DND-41 (cell line): ENCODE data around the gene CDC37.
"Not testable (repeated sequence)": the region's sequence is repeated elsewhere in the genome, so short reads cannot be mapped to it uniquely, and the experiment has no call there.

ENCODE experiments used
- ATAC-seq: fragments of 200-7000 bp; cut with Tn5 transposase; 3 replicates; pipeline ENCODE4 v1.9.1; 2021; ENCODE audit warnings: low read depth; ENCODE audit not compliant: insufficient read depth
- DNase-seq: peaks from one replicate; pipeline ENCODE4 v3.0.0-alpha.2; 2020
- H2AFZ ChIP-seq: 2 replicates; pipeline ENCODE4 v1.6.0; 2012; ENCODE audit warnings: low read depth, low read length
- H3K27ac ChIP-seq: 2 replicates; pipeline ENCODE4 v1.5.1; 2012; ENCODE audit warnings: low read length, inconsistent platforms
- H3K27me3 ChIP-seq: fragments of 200-600 bp; sonication (generic); 2 replicates; pipeline ENCODE4 v1.6.0; 2012; ENCODE audit warnings: low read length, mild to moderate bottlenecking, inconsistent platforms; ENCODE audit not compliant: insufficient read depth, poor library complexity
- H3K36me3 ChIP-seq: 2 replicates; pipeline ENCODE4 v1.5.1; 2012; ENCODE audit warnings: low read length, inconsistent platforms; ENCODE audit not compliant: insufficient read depth
- H3K4me1 ChIP-seq: 2 replicates; pipeline ENCODE4 v1.5.1; 2012; ENCODE audit warnings: mild to moderate bottlenecking, low read length; ENCODE audit not compliant: insufficient read depth
- H3K4me2 ChIP-seq: 2 replicates; pipeline ENCODE4 v1.6.0; 2012; ENCODE audit warnings: mild to moderate bottlenecking, moderate library complexity, low read length, inconsistent platforms; ENCODE audit not compliant: insufficient read depth
- H3K4me3 ChIP-seq, 2 experiments: fragments of 200-600 bp in 1 of 2; shearing (Covaris generic) in 1 of 2; 2 replicates each; pipeline ENCODE4 v1.5.1; 2012 to 2016; ENCODE audit warnings: inconsistent platforms in 2 of 2, low read length in 2 of 2, mild to moderate bottlenecking in 2 of 2, low read depth in 1 of 2, moderate library complexity in 1 of 2
- H3K79me2 ChIP-seq: 2 replicates; pipeline ENCODE4 v1.6.0; 2012; ENCODE audit warnings: low read length, inconsistent platforms; ENCODE audit not compliant: insufficient read depth
- H3K9ac ChIP-seq: 2 replicates; pipeline ENCODE4 v1.6.0; 2012; ENCODE audit warnings: low read depth, mild to moderate bottlenecking, inconsistent platforms, low read length, moderate library complexity
- H3K9me3 ChIP-seq: 2 replicates; pipeline ENCODE4 v1.5.1; 2012; ENCODE audit warnings: low read length, moderate library complexity, mild to moderate bottlenecking, inconsistent platforms; ENCODE audit not compliant: insufficient read depth, severe bottlenecking
- H4K20me1 ChIP-seq: 2 replicates; pipeline ENCODE4 v1.6.0; 2012; ENCODE audit warnings: low read length; ENCODE audit not compliant: insufficient read depth
- CTCF ChIP-seq: IDR thresholded peaks from 2 replicates; pipeline ENCODE4 v1.5.1; 2012; ENCODE audit warnings: borderline replicate concordance, low read length, moderate library complexity, mild to moderate bottlenecking; ENCODE audit not compliant: poor library complexity, severe bottlenecking; ENCODE audit errors: extremely low read depth
- EZH2 ChIP-seq: IDR thresholded peaks from 3 replicates; pipeline ENCODE4 v1.6.1; 2012; ENCODE audit warnings: borderline replicate concordance, low read depth, mild to moderate bottlenecking, moderate library complexity, low read length, inconsistent platforms; ENCODE audit not compliant: severe bottlenecking

The CDC37 gene

GRCh38 chr19:10378124-10378523 lies 25.2 kb downstream of the CDC37 start:
- DNase-seq: no peak

GRCh38 chr19:10377140-10377640 lies 26.2 kb downstream of the CDC37 start:
- ATAC-seq, H3K27me3 ChIP-seq, H3K27ac ChIP-seq, H3K9me3 ChIP-seq, H3K4me2 ChIP-seq, H4K20me1 ChIP-seq, H2AFZ ChIP-seq, H3K9ac ChIP-seq, DNase-seq, H3K4me3 ChIP-seq: not testable (repeated sequence)
- Histone ChIP-seq H3K36me3 (peaks cover 33% of the 10 kb centered on the region), H3K79me2 (peaks cover 25% of the 10 kb centered on the region), H3K4me1 (peaks cover 27% of the 10 kb centered on the region)

More at GRCh38 chr19:10378124-10378523, 25.2 kb downstream of the CDC37 start:
- peak overlapping the region; percentile 94; the same call in 1 of the 2 replicates for H3K4me2 ChIP-seq
- peaks cover 25% of the 10 kb centered on the region for H3K79me2 ChIP-seq
- H3K4me1 ChIP-seq: peaks cover 27% of the 10 kb centered on the region
- H2AFZ ChIP-seq: no peak overlapping the region
- TF ChIP-seq EZH2: no peak
- TF ChIP-seq CTCF: no peak
- no peak overlapping the region for H3K4me3 ChIP-seq
- H4K20me1 ChIP-seq: no peaks in the 10 kb centered on the region
- H3K9me3 ChIP-seq: no peaks in the 10 kb centered on the region
- H3K27me3 ChIP-seq: no peaks in the 10 kb centered on the region
- no peak overlapping the region for H3K27ac ChIP-seq
- no peak overlapping the region for H3K9ac ChIP-seq
- H3K36me3 ChIP-seq: peaks cover 29% of the 10 kb centered on the region
- no peak for ATAC-seq

- ATAC-seq (no peak), DNase-seq (no peak)
- Histone ChIP-seq H3K27me3 (no peaks in the 10 kb centered on the region), H3K4me3 (no peak overlapping the region), H3K27ac (no peak overlapping the region), H4K20me1 (no peaks in the 10 kb centered on the region), H3K9ac (no peak overlapping the region), H3K4me2 (no peak overlapping the region), H3K36me3 (peaks cover 36% of the 10 kb centered on the region), H2AFZ (no peak overlapping the region), H3K4me1 (peaks cover 19% of the 10 kb centered on the region), H3K79me2 (peaks cover 16% of the 10 kb centered on the region), H3K9me3 (no peaks in the 10 kb centered on the region)
- TF ChIP-seq CTCF: no peak
- TF ChIP-seq EZH2: no peak
Measured at GRCh38 chr19:10374931-10375330, 28.4 kb downstream of the CDC37 start.

- no peak for TF ChIP-seq EZH2
- no peak for TF ChIP-seq CTCF
- Histone ChIP-seq H3K9me3 (no peaks in the 10 kb centered on the region), H3K79me2 (0 out of 2 replicates have a peak, but pooled peaks cover 3% of the 10 kb centered on the region), H3K27ac (no peak overlapping the region), H3K4me1 (no peaks in the 10 kb centered on the region), H3K36me3 (peaks cover 47% of the 10 kb centered on the region), H3K9ac (no peak overlapping the region), H2AFZ (no peak overlapping the region), H3K4me3 (no peak overlapping the region), H3K4me2 (no peak overlapping the region), H4K20me1 (no peaks in the 10 kb centered on the region), H3K27me3 (no peaks in the 10 kb centered on the region)
- DNase-seq: no peak
- no peak for ATAC-seq
Measured at GRCh38 chr19:10372690-10373089, 30.7 kb downstream of the CDC37 start.
